Stimulated activated CD8-positive, alpha-beta memory T cell treated with anti-CD3 and anti-CD28 coated beads, Interleukin-15, amount 100 ng/mL, for 4 hours (primary cell): ENCODE measurements around the gene ACE.

Experiments
- DNase-seq, 2 donors: peaks; one replicate each; pipeline ENCODE4 v3.0.0-alpha.2; 2020; ENCODE audit warnings: low read depth in 2 of 2

ACE gene

DNA sequence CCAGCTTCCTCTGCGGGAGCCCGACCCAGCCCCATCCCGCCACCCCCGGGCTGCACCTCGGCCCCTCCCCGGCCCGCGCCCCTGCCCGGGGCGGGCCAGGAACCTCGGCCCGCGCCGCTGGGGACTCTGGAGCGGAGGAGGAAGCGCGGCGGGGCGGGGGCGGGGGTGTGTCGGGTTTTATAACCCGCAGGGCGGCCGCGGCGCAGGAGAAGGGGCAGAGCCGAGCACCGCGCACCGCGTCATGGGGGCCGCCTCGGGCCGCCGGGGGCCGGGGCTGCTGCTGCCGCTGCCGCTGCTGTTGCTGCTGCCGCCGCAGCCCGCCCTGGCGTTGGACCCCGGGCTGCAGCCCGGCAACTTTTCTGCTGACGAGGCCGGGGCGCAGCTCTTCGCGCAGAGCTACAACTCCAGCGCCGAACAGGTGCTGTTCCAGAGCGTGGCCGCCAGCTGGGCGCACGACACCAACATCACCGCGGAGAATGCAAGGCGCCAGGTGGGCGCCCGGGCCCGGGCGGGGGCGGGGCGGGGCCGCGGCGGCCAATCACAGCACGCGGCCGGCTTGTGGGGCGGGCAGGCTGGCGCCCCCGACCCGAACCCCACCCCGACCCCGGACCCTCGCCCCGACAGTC is at the start of gene ACE:
Gene ACE, plus strand, starts transcription at position 208 of the 626 bp plus-strand sequence. Its CDS starts 34 bp downstream, at position 242.
- no peak for DNase-seq

GRCh38 chr17:63429766-63430165 is 47.1 kb upstream of the ACE start:
- no peak for DNase-seq

GRCh38 chr17:63430223-63430622 is 46.6 kb upstream of the ACE start:
- no peak for DNase-seq

- no peak for DNase-seq
These were observed 45.3 kb upstream of the ACE start for GRCh38 chr17:63431618-63431938.

- DNase-seq: no peak
These were observed 44.7 kb upstream of the ACE start for GRCh38 chr17:63431939-63432804.

GRCh38 chr17:63433746-63434591 is 42.9 kb upstream of the ACE start:
- no peak for DNase-seq

DNA sequence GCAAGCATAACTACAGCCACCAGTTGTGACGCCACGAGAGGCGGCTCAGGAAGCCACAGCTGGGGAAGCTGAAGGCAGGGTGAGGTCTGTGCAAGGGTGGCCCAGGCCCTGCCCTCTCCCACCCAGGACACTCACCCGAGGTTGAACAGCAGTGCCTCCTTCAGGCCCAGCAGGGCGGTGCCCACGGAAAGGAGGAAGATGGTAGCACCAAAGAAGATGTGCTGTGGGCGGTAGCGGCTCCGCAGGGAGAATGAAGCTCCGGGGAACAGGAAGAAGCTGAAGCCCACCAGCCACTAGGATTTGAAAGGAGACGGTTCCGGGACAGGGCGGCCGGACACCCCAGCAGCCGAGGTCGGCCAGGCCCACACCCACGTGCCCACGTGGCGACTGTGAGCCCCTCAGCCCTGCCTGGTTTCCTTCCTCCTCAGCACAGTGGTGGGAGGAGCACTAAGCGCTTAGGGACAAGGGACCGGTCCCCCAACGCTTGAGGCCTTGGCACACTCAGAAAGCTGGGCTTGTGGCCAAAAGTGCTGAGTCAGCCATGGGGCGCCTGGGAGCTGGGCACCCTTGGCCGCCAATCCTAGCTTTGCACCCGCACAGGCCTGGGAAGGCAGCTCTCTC is 41.8 kb upstream of the ACE start:
- no peak for DNase-seq

GRCh38 chr17:63435681-63436522 is 41.0 kb upstream of the ACE start:
- no peak for DNase-seq

- no peak for DNase-seq
These were observed 40.2 kb upstream of the ACE start for GRCh38 chr17:63436523-63437110.

GRCh38 chr17:63437287-63438091 is 39.4 kb upstream of the ACE start:
- DNase-seq: no peak

- DNase-seq: no peak
These were observed 38.5 kb upstream of the ACE start for GRCh38 chr17:63438092-63439051.

GRCh38 chr17:63439687-63440086 is 37.2 kb upstream of the ACE start:
- DNase-seq: no peak

DNA sequence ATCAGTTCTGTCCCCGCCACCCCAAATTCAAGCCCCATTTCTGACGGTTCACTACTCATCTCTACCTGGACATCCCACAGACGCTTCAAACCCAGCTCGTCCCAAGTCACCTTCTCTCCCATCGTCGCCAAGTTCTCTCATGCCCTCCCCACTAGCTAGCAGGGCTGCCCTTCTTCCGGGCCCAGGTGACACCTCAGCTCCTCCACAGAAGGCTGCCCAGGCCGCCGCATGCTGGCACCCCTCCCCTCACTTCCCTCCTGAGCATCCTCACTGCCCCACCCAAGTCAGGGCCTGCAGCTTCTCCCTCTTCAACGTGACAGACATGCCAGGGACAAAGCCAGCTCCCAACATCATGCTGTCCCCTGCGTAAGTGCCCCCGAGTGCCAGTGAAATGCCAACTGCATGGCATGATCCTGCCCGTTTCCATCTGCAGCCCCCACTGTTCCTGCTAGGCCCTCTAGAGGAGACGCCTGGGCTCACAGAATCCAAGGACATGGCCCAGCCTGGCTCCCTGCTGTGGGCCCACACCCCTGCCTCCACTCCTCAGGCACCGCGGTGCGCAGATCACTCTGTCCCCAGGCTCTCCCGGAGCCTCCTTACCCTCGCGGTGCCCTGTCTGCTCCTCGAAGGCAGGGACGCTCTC is 36.6 kb upstream of the ACE start:
- no peak for DNase-seq

DNA sequence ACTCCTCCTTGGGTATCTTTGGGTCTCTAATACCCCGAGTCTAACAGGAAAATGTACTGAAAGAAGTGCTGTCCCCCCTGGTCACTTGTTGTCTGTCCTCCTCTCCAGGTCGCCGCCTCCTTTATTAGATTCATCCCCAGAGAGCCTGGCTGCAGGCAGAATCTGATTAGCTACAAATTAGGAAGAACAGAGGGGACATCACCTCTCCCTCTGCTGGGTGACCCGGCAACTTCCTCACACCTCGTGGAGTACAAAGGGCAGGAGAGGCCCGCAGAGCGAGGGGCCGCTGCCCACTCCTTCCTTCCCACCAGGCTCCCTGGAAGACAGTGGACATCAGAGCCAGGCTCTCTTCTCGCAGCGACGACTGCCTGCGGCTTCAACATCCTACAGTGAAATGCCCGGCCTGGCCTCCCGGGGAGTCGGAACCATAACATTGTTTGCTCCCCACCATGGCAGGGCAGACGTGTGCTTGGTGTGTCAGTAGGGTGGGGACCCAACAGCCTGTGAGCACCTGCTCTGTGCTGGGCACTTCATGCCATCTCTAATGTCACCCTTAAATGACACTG is 36.0 kb upstream of the ACE start:
- no peak for DNase-seq

- no peak for DNase-seq
These were observed 35.2 kb upstream of the ACE start for GRCh38 chr17:63441654-63442053.

GRCh38 chr17:63442074-63442473 is 34.8 kb upstream of the ACE start:
- no peak for DNase-seq

DNA sequence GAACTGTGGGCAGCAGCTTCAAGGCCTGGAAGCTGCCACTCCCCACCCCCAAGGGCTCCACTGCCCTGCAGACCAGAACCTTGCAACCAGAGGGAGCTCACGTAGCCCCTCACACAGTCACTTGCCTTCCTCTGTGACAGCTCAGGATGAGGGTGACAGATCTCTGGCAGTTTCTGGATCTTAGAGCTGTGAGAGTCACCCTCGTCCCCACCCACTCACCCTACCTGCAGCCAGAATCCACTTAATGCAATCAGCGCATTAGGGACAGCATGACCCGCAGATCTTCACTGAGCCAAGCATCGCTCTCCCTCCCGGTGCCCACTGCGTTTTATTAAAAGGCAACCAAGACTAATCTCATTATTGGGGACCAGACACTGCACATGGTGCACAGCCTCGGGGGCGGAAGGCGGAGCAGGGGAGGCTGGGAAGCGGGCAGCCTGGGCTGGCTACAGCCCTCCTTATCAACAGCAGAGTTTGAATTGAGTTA is 34.3 kb upstream of the ACE start:
- DNase-seq: no peak

- no peak for DNase-seq
These were observed 33.8 kb upstream of the ACE start for GRCh38 chr17:63443053-63443452.
